GM19468 (cell line): ENCODE results near the gene COMTD1.
"Not testable (repeated sequence)": the region's sequence is repeated elsewhere in the genome, so short reads cannot be mapped to it uniquely, and the experiment has no call there.

Experiments
- ATAC-seq: cut with Tn5 transposase; IDR thresholded peaks from one replicate; pipeline ENCODE4 v1.9.1; 2021; ENCODE audit warnings: mild to moderate bottlenecking, moderate library complexity, moderate number of reproducible peaks; ENCODE audit not compliant: unreplicated experiment; ENCODE audit errors: extremely low read depth

The COMTD1 gene

GRCh38 chr10:75199949-75200348 is 35.8 kb downstream of the COMTD1 start:
- ATAC-seq, result not testable (repeated sequence)

DNA sequence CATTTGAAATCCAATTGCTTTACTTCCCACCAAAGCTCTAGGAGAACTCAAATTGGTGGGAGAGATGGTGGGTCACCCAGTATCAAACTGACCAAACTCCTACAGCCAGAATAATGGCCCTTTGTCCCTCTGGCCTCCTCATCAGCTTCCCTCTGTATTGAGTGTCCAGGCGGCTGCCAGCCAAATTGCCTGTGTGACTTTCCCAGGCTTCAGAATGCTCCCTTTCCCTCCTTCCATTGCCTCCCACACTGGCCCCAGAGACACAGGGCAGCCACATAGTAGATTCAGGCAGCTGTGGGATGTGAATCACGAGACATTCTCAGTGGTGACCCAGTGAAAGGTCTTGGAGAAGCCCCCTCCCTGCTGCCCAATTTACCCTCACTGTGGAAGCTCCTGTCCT is 37.9 kb downstream of the COMTD1 start:
- ATAC-seq, result no peak

- ATAC-seq, result no peak
Measured at GRCh38 chr10:75197066-75197465, 38.7 kb downstream of the COMTD1 start.

GRCh38 chr10:75195035-75195763 is 40.6 kb downstream of the COMTD1 start:
- no peak for ATAC-seq

GRCh38 chr10:75194625-75195024 is 41.1 kb downstream of the COMTD1 start:
- not testable (repeated sequence) for ATAC-seq

DNA sequence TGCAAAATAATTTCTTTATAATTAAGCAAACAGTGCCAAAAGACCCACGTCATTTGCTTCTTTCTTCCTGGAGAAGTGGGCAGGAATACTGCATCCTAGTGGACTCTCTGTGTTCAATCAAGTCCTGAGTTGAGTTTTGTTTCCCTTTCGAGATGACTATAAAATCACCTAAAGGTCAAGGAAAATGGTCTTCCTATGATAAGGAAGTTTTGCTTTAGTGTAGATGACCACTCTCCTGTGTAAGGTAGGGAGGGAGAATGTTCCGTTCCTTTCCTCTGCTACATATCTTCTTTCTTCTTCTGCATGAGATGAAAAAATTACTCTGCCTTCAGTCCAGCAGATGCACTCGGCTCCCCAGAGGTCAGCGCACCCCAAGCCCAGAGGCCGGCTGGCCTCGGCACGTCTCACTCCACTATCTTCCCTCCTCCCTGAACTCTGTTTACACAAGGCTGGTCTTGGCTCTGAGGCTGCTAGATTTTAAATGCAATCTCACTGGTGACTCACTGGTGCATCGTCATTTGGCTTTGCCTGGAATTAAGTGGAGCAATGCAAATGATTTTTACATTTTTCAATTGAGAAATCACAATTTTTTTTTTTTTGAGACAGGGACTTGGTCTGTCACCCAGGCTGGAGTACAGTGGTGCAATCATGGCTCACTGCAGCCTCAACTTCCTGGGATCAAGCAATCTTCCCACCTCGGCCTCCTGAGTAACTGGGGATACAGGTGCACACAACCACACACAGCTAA is 43.8 kb downstream of the COMTD1 start:
- no peak for ATAC-seq

DNA sequence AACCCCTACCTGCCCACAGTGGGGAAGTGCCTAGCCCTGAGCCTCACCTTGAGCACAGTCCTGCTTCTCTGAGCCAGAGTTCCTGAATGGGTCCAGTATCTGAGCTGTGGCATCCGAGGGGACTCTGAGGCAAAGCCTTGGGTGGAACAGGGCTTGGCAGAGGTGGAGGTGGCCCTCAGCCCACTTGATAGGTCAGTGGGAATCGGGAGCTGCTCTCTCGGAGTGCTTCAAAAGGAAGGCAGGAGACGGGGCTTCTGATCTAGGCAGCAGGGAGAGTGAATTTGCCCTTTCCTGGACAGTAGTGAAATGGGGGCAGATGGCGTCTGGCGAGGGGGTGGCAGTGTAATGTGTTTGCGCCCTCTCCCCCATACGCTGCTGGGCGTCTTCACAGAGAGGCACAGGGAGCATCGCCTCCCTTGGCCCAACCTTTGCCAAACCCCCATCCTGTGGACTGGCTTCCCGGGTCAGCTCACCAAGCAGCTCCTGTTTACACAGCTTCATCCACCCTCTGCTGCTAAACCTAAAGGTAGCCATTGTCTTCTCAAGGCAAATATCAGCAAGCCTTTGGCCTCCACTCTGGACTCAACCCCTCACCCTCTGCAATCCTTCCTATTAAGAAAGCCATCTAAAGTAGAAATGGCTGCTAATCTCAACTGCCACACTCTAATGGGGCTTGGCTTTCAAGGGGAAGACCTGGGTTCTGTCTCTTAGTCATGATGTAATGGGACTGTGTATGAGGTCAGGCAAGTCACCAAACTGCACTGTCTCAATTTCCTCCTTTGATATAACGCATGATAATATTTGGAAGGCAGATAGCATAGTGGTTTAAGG is 46.3 kb downstream of the COMTD1 start:
- ATAC-seq, result no peak

- not testable (repeated sequence) for ATAC-seq
Measured at GRCh38 chr10:75188522-75188921, 47.2 kb downstream of the COMTD1 start.

DNA sequence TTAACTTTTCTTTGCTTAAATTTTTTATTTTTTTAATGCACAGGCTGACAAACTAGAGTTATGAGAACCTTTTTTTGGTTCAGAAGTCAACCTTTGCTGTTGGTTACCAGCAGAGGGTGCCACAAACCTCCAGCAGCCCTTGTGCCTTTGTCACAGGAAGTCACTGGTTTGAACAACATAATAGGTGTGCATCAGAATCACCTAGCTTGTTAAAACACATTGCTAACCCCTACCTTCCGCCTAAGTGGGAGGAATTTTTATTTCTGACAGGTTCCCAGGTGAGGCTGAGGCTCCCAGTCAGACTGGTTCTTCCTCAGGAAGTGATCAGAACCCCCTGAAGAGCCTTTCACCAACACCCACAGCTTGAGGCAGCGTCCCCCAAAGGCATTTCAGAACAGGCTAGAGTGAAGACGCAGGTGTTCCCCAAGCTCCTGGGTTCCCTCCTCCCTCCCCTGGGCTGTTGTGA is 47.8 kb downstream of the COMTD1 start:
- ATAC-seq, result no peak

DNA sequence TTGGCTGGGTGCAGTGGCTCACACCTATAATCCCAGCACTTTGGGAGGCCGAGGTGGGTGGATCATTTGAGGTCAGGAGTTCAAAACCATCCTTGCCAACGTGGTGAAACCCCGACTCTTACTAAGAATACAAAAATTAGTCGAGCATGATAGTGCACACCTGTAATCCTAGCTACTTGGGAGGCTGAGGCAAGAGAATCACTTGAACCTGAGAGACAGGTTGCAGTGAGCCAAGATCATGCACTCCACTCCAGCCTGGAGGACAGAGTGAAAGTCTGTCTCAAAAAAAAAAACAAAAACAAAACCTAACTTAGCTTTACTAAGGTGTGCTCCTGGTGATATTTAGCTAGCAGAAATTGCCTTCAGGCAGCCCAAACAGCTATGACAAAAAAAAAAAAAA is 49.4 kb downstream of the COMTD1 start:
- ATAC-seq, result no peak
